HuH-7 (cell line): Measurements from ENCODE around the gene COPZ1.
"Not testable (repeated sequence)": the region's sequence is repeated elsewhere in the genome, so short reads cannot be mapped to it uniquely, and the experiment has no call there.

Source experiments
- DNase-seq: peaks from one replicate; pipeline ENCODE4 v3.0.0; 2011; ENCODE audit warnings: low spot score

Gene COPZ1

GRCh38 chr12:54294953-54295566, 29.9 kb upstream of the COPZ1 start:
- no peak for DNase-seq

- no peak for DNase-seq
Observed at GRCh38 chr12:54296393-54297099, 28.4 kb upstream of the COPZ1 start.

- no peak for DNase-seq
Observed at GRCh38 chr12:54298904-54299303, 26.0 kb upstream of the COPZ1 start.

GRCh38 chr12:54299515-54300224, 25.3 kb upstream of the COPZ1 start:
- no peak for DNase-seq

GRCh38 chr12:54300225-54300731, 24.7 kb upstream of the COPZ1 start:
- no peak for DNase-seq

GRCh38 chr12:54300732-54301427, 24.1 kb upstream of the COPZ1 start, which contains the start of gene NFE2:
NFE2 (minus strand) TSS chr12:54301015; CDS start chr12:54295248, 5,767 bp downstream.
- peak; percentile 58 for DNase-seq

- DNase-seq, result no peak
Observed at GRCh38 chr12:54301428-54302048, 23.4 kb upstream of the COPZ1 start.

GRCh38 chr12:54303640-54304039, 21.3 kb upstream of the COPZ1 start:
- no peak for DNase-seq

GRCh38 chr12:54304187-54304810, 20.6 kb upstream of the COPZ1 start:
- peak; percentile 89 for DNase-seq

- DNase-seq, result peak; percentile 59
Observed at GRCh38 chr12:54306925-54307741, 17.8 kb upstream of the COPZ1 start.

GRCh38 chr12:54311051-54311450, 13.9 kb upstream of the COPZ1 start:
- no peak for DNase-seq

GRCh38 chr12:54312309-54312708, 12.6 kb upstream of the COPZ1 start:
- not testable (repeated sequence) for DNase-seq

GRCh38 chr12:54321363-54321762, 3.6 kb upstream of the COPZ1 start:
- no peak for DNase-seq

- DNase-seq, result not testable (repeated sequence)
Observed at GRCh38 chr12:54325442-54326109, 645 bp downstream of the COPZ1 start.

- DNase-seq, result no peak
Observed at GRCh38 chr12:54328595-54329337, 3.8 kb downstream of the COPZ1 start.

GRCh38 chr12:54329759-54330158, 4.8 kb downstream of the COPZ1 start:
- DNase-seq, result no peak

GRCh38 chr12:54330442-54330841, 5.5 kb downstream of the COPZ1 start:
- no peak for DNase-seq

- no peak for DNase-seq
Observed at GRCh38 chr12:54331461-54331860, 6.5 kb downstream of the COPZ1 start.

GRCh38 chr12:54333420-54334034, 8.6 kb downstream of the COPZ1 start:
- no peak for DNase-seq
